ENCODE data around the gene RBMS2.
"Not testable (repeated sequence)": the region's sequence is repeated elsewhere in the genome, so short reads cannot be mapped to it uniquely, and the experiment has no call there.

RBMS2 gene

GRCh38 chr12:56521590-56522371, at the start of gene RBMS2:
Gene RBMS2 (plus strand): TSS chr12:56521820. CDS start chr12:56522024, 204 bp downstream.
- no peak for DNase-seq (ENCODE audit: low read depth in 2 of 2)

GRCh38 chr12:56474389-56474788, 47.2 kb upstream of the RBMS2 start:
- DNase-seq (ENCODE audit: low read depth in 2 of 2) = no peak

- no peak for DNase-seq (ENCODE audit: low read depth in 2 of 2)
Measured at GRCh38 chr12:56476143-56476542, 45.5 kb upstream of the RBMS2 start.

GRCh38 chr12:56476972-56477432, 44.6 kb upstream of the RBMS2 start:
- DNase-seq (ENCODE audit: low read depth in 2 of 2) = no peak

- DNase-seq (ENCODE audit: low read depth in 2 of 2) = no peak
Measured at GRCh38 chr12:56477521-56478225, 43.9 kb upstream of the RBMS2 start.

GRCh38 chr12:56479625-56480024, 42.0 kb upstream of the RBMS2 start:
- DNase-seq (ENCODE audit: low read depth in 2 of 2) = no peak

GRCh38 chr12:56484566-56484965, 37.1 kb upstream of the RBMS2 start:
- no peak for DNase-seq (ENCODE audit: low read depth in 2 of 2)

GRCh38 chr12:56486694-56487093, 34.9 kb upstream of the RBMS2 start:
- no peak for DNase-seq (ENCODE audit: low read depth in 2 of 2)

GRCh38 chr12:56487448-56488040, 34.1 kb upstream of the RBMS2 start:
- DNase-seq (ENCODE audit: low read depth in 2 of 2) = peak in 1 of 2 donors; percentile 20

GRCh38 chr12:56488041-56488955, 33.3 kb upstream of the RBMS2 start, which contains the start of gene GLS2:
Gene GLS2 (minus strand): TSS chr12:56488161. CDS start chr12:56488118, 43 bp downstream.
- DNase-seq (ENCODE audit: low read depth in 2 of 2) = peak; percentile 48 to 67

GRCh38 chr12:56490360-56490759, 31.3 kb upstream of the RBMS2 start:
- no peak for DNase-seq (ENCODE audit: low read depth in 2 of 2)

- DNase-seq (ENCODE audit: low read depth in 2 of 2) = not testable (repeated sequence)
Measured at GRCh38 chr12:56493409-56494105, 28.1 kb upstream of the RBMS2 start.

GRCh38 chr12:56494106-56494415, 27.6 kb upstream of the RBMS2 start:
- DNase-seq (ENCODE audit: low read depth in 2 of 2) = not testable (repeated sequence)

GRCh38 chr12:56494481-56494880, 27.1 kb upstream of the RBMS2 start:
- not testable (repeated sequence) for DNase-seq (ENCODE audit: low read depth in 2 of 2)

- DNase-seq (ENCODE audit: low read depth in 2 of 2) = peak; percentile 20 to 52
Measured at GRCh38 chr12:56496704-56497103, 24.9 kb upstream of the RBMS2 start.

- DNase-seq (ENCODE audit: low read depth in 2 of 2) = not testable (repeated sequence)
Measured at GRCh38 chr12:56498126-56498902, 23.3 kb upstream of the RBMS2 start.

- DNase-seq (ENCODE audit: low read depth in 2 of 2) = not testable (repeated sequence)
Measured at GRCh38 chr12:56499452-56499851, 22.2 kb upstream of the RBMS2 start.

- not testable (repeated sequence) for DNase-seq (ENCODE audit: low read depth in 2 of 2)
Measured at GRCh38 chr12:56499879-56500278, 21.7 kb upstream of the RBMS2 start.

GRCh38 chr12:56510786-56511185, 10.8 kb upstream of the RBMS2 start:
- DNase-seq (ENCODE audit: low read depth in 2 of 2) = no peak

GRCh38 chr12:56514014-56514318, 7.7 kb upstream of the RBMS2 start:
- DNase-seq (ENCODE audit: low read depth in 2 of 2) = not testable (repeated sequence)
